HG03025 (cell line): Measurements from ENCODE around the gene ATP5F1D.

Experiments
- ATAC-seq: cut with Tn5 transposase; IDR thresholded peaks from one replicate; pipeline ENCODE4 v1.9.1; 2021; ENCODE audit warnings: mild to moderate bottlenecking, moderate library complexity; ENCODE audit not compliant: unreplicated experiment, low FRiP score

The ATP5F1D gene

GRCh38 chr19:1231729-1232637 is 9.6 kb upstream of the ATP5F1D start:
- no peak for ATAC-seq

GRCh38 chr19:1232652-1233072 is 8.9 kb upstream of the ATP5F1D start:
- ATAC-seq: no peak

- no peak for ATAC-seq
These were observed 8.4 kb upstream of the ATP5F1D start for GRCh38 chr19:1233115-1233667.

GRCh38 chr19:1234051-1234954 is 7.2 kb upstream of the ATP5F1D start:
- ATAC-seq: no peak

- ATAC-seq: no peak
These were observed 6.6 kb upstream of the ATP5F1D start for GRCh38 chr19:1234955-1235380.

GRCh38 chr19:1235625-1236538 is 5.7 kb upstream of the ATP5F1D start:
- ATAC-seq: no peak

- no peak for ATAC-seq
These were observed 5.0 kb upstream of the ATP5F1D start for GRCh38 chr19:1236576-1236975.

GRCh38 chr19:1237027-1237659 is 4.4 kb upstream of the ATP5F1D start:
- no peak for ATAC-seq

- ATAC-seq: no peak
These were observed 3.7 kb upstream of the ATP5F1D start, which contains the start of gene CBARP for GRCh38 chr19:1237754-1238368. Gene CBARP (minus strand): TSS chr19:1238005. CDS start chr19:1236100, 1,905 bp downstream.

- no peak for ATAC-seq
These were observed 2.9 kb upstream of the ATP5F1D start for GRCh38 chr19:1238369-1239303.

GRCh38 chr19:1239420-1239795 is 2.1 kb upstream of the ATP5F1D start:
- no peak for ATAC-seq

GRCh38 chr19:1239796-1240737 is 1.5 kb upstream of the ATP5F1D start:
- ATAC-seq: no peak

- ATAC-seq: no peak
These were observed 626 bp upstream of the ATP5F1D start for GRCh38 chr19:1240925-1241324.

GRCh38 chr19:1243768-1244692 is 2.5 kb downstream of the ATP5F1D start:
- no peak for ATAC-seq

- no peak for ATAC-seq
These were observed 3.3 kb downstream of the ATP5F1D start for GRCh38 chr19:1244693-1245451.
